Body of pancreas (tissue), 4 donors: ENCODE data around the gene MGAM2.

Experiments used
- CTCF ChIP-seq, 7 experiments: fragments of 450-650 bp in 4 of 7; fragments of 200-600 bp in 3 of 7; sonication (generic) in 3 of 7; IDR thresholded peaks; one replicate each; pipeline ENCODE4 v1.5.1; 2016 to 2019; ENCODE audit warnings: antibody characterized with exemption in 7 of 7
- POLR2A ChIP-seq, 3 donors: fragments of 450-650 bp; IDR thresholded peaks; one replicate each; pipeline ENCODE4 v1.6.1; 2016; ENCODE audit warnings: antibody characterized with exemption in 3 of 3, mild to moderate bottlenecking in 2 of 3

GRCh38 chr7:142111499-142111898, at the start of gene MGAM2:
- TF ChIP-seq CTCF (IDR thresholded peaks at IDR 0.05), result no peak
- TF ChIP-seq POLR2A (IDR thresholded peaks at IDR 0.05), result peak in 2 of 3 donors; percentile 62
